Karpas-422 (cell line): Measurements from ENCODE around the gene FAM110A. TPM values are rescaled to one million over a fixed set of nuclear protein-coding genes. Genes with fewer than 3 reads are reported as not detected.

Source experiments
- DNase-seq: peaks from one replicate; pipeline ENCODE4 v3.0.0-alpha.2; 2015
- H2AFZ ChIP-seq: fragments of 200-600 bp; sonication (generic); 2 replicates; pipeline ENCODE4 v1.6.1; 2014; ENCODE audit warnings: antibody characterized with exemption, low read length, mixed read lengths
- H3K27ac ChIP-seq: fragments of 200-600 bp; sonication (generic); 2 replicates; pipeline ENCODE4 v1.5.1; 2014; ENCODE audit warnings: mild to moderate bottlenecking, low read length, moderate library complexity
- H3K27me3 ChIP-seq: fragments of 200-600 bp; sonication (generic); 2 replicates; pipeline ENCODE4 v1.6.1; 2014; ENCODE audit warnings: low read length, mixed read lengths
- H3K36me3 ChIP-seq: fragments of 200-600 bp; sonication (generic); 2 replicates; pipeline ENCODE4 v1.6.1; 2014; ENCODE audit warnings: low read length, mixed read lengths; ENCODE audit not compliant: insufficient read depth
- H3K4me1 ChIP-seq: fragments of 200-600 bp; sonication (generic); 2 replicates; pipeline ENCODE4 v1.6.1; 2014; ENCODE audit warnings: mild to moderate bottlenecking, low read length, mixed read lengths
- H3K4me2 ChIP-seq: fragments of 200-600 bp; sonication (generic); 2 replicates; pipeline ENCODE4 v1.6.1; 2014; ENCODE audit warnings: low read length, low read depth, mild to moderate bottlenecking; ENCODE audit not compliant: poor library complexity, severe bottlenecking
- H3K4me3 ChIP-seq: fragments of 200-600 bp; sonication (generic); 2 replicates; pipeline ENCODE4 v1.5.1; 2014; ENCODE audit warnings: mild to moderate bottlenecking, antibody characterized with exemption, low read length, mixed read lengths
- H3K79me2 ChIP-seq: fragments of 200-600 bp; sonication (generic); 2 replicates; pipeline ENCODE4 v1.6.1; 2014; ENCODE audit warnings: mild to moderate bottlenecking, low read length, mixed read lengths
- H3K9ac ChIP-seq: fragments of 200-600 bp; sonication (generic); 2 replicates; pipeline ENCODE4 v1.6.0; 2014; ENCODE audit warnings: low read length
- H3K9me2 ChIP-seq: fragments of 200-600 bp; sonication (generic), shearing (Covaris generic); replicated peaks from 2 replicates; pipeline ENCODE4 v1.6.0; 2014; ENCODE audit warnings: mild to moderate bottlenecking, low read length, moderate library complexity; ENCODE audit not compliant: insufficient read depth
- H3K9me3 ChIP-seq: fragments of 300-700, 200-600 bp; sonication (generic); 2 replicates; pipeline ENCODE4 v1.6.1; 2014; ENCODE audit warnings: low read length, mixed read lengths
- H4K20me1 ChIP-seq: fragments of 200-600 bp; sonication (generic); 2 replicates; pipeline ENCODE4 v1.6.1; 2014; ENCODE audit warnings: mild to moderate bottlenecking, antibody characterized with exemption, low read length, low read depth; ENCODE audit not compliant: insufficient read depth
- total RNA-seq: library from RNA; depleted of rRNA; stranded (reverse); fragments of >200 nt; shearing (Covaris generic); gene quantifications from 2 replicates; pipeline ENCODE4 v1.2.3, GENCODE V29; 2014; ENCODE audit warnings: low replicate concordance

The FAM110A gene
- total RNA-seq, 1 experiment from 2014 or later = 0.89 TPM

- no peaks in the 10 kb centered on the region for H3K27me3 ChIP-seq
- H3K4me2 ChIP-seq = no peak overlapping the region
- DNase-seq = no peak
- H3K9me3 ChIP-seq = no peaks in the 10 kb centered on the region
- H3K9me2 ChIP-seq = no peaks in the 10 kb centered on the region
- no peak overlapping the region for H2AFZ ChIP-seq
- H3K79me2 ChIP-seq = no peaks in the 10 kb centered on the region
- H4K20me1 ChIP-seq = no peaks in the 10 kb centered on the region
- H3K9ac ChIP-seq = no peak overlapping the region
- H3K4me3 ChIP-seq = no peak overlapping the region
- H3K27ac ChIP-seq = no peak overlapping the region
- H3K36me3 ChIP-seq = no peaks in the 10 kb centered on the region
- no peaks in the 10 kb centered on the region for H3K4me1 ChIP-seq
These were observed 27.4 kb downstream of the FAM110A start for GRCh38 chr20:860891-861290.

GRCh38 chr20:865440-865839 is 31.9 kb downstream of the FAM110A start:
- Histone ChIP-seq H3K4me1 (no peaks in the 10 kb centered on the region), H3K27me3 (no peaks in the 10 kb centered on the region), H4K20me1 (no peaks in the 10 kb centered on the region), H3K79me2 (no peaks in the 10 kb centered on the region), H3K27ac (no peak overlapping the region), H3K4me2 (no peak overlapping the region), H3K36me3 (no peaks in the 10 kb centered on the region), H2AFZ (no peak overlapping the region), H3K9ac (no peak overlapping the region), H3K4me3 (no peak overlapping the region), H3K9me2 (no peaks in the 10 kb centered on the region), H3K9me3 (no peaks in the 10 kb centered on the region)
- DNase-seq = no peak

GRCh38 chr20:868279-868678 is 34.8 kb downstream of the FAM110A start:
- Histone ChIP-seq H3K9ac (no peak overlapping the region), H3K9me2 (no peaks in the 10 kb centered on the region), H3K4me3 (no peak overlapping the region), H3K9me3 (no peaks in the 10 kb centered on the region), H3K4me2 (no peak overlapping the region), H3K79me2 (no peaks in the 10 kb centered on the region), H2AFZ (no peak overlapping the region), H4K20me1 (no peaks in the 10 kb centered on the region), H3K36me3 (no peaks in the 10 kb centered on the region), H3K27me3 (no peaks in the 10 kb centered on the region), H3K27ac (no peak overlapping the region), H3K4me1 (no peaks in the 10 kb centered on the region)
- no peak for DNase-seq

GRCh38 chr20:869606-870005 is 36.1 kb downstream of the FAM110A start:
- Histone ChIP-seq H2AFZ (no peak overlapping the region), H3K9me2 (no peaks in the 10 kb centered on the region), H3K79me2 (no peaks in the 10 kb centered on the region)

GRCh38 chr20:870758-871157 is 37.2 kb downstream of the FAM110A start:
- no peaks in the 10 kb centered on the region for H3K79me2 ChIP-seq
- H3K9me3 ChIP-seq = no peaks in the 10 kb centered on the region
- no peak overlapping the region for H3K9ac ChIP-seq
- no peak overlapping the region for H3K27ac ChIP-seq
- no peak overlapping the region for H2AFZ ChIP-seq
- no peak overlapping the region for H3K4me3 ChIP-seq
- no peaks in the 10 kb centered on the region for H3K4me1 ChIP-seq
- no peaks in the 10 kb centered on the region for H3K36me3 ChIP-seq
- no peak overlapping the region for H3K4me2 ChIP-seq
- no peaks in the 10 kb centered on the region for H3K9me2 ChIP-seq
- H3K27me3 ChIP-seq = no peaks in the 10 kb centered on the region
- no peak for DNase-seq
- no peaks in the 10 kb centered on the region for H4K20me1 ChIP-seq

More at GRCh38 chr20:869606-870005, 36.1 kb downstream of the FAM110A start:
- no peak overlapping the region for H3K9ac ChIP-seq
- no peaks in the 10 kb centered on the region for H3K36me3 ChIP-seq
- no peaks in the 10 kb centered on the region for H3K9me3 ChIP-seq
- H3K4me3 ChIP-seq = no peak overlapping the region
- H3K4me2 ChIP-seq = no peak overlapping the region
- no peaks in the 10 kb centered on the region for H3K4me1 ChIP-seq
- H4K20me1 ChIP-seq = no peaks in the 10 kb centered on the region
- H3K27ac ChIP-seq = no peak overlapping the region
- no peak for DNase-seq
- no peaks in the 10 kb centered on the region for H3K27me3 ChIP-seq

- Histone ChIP-seq H3K27ac (no peak overlapping the region), H3K9me3 (no peaks in the 10 kb centered on the region), H3K4me3 (no peak overlapping the region), H3K4me2 (no peak overlapping the region), H3K9me2 (no peaks in the 10 kb centered on the region), H4K20me1 (no peaks in the 10 kb centered on the region), H3K27me3 (no peaks in the 10 kb centered on the region), H3K4me1 (no peaks in the 10 kb centered on the region), H2AFZ (no peak overlapping the region), H3K36me3 (no peaks in the 10 kb centered on the region), H3K9ac (no peak overlapping the region), H3K79me2 (no peaks in the 10 kb centered on the region)
- DNase-seq = no peak
These were observed 37.9 kb downstream of the FAM110A start for GRCh38 chr20:871436-871835.

- Histone ChIP-seq H3K27ac (no peak overlapping the region), H3K4me1 (no peaks in the 10 kb centered on the region), H3K4me3 (no peak overlapping the region), H3K36me3 (no peaks in the 10 kb centered on the region), H3K27me3 (no peaks in the 10 kb centered on the region), H3K9me3 (no peaks in the 10 kb centered on the region), H2AFZ (no peak overlapping the region), H3K79me2 (no peaks in the 10 kb centered on the region), H4K20me1 (no peaks in the 10 kb centered on the region), H3K4me2 (no peak overlapping the region), H3K9me2 (no peaks in the 10 kb centered on the region), H3K9ac (no peak overlapping the region)
- no peak for DNase-seq
These were observed 38.4 kb downstream of the FAM110A start for GRCh38 chr20:871948-872347.

GRCh38 chr20:872855-873520 is 39.5 kb downstream of the FAM110A start:
- no peak overlapping the region for H3K27ac ChIP-seq
- H3K4me3 ChIP-seq = no peak overlapping the region
- DNase-seq = no peak
- H4K20me1 ChIP-seq = no peaks in the 10 kb centered on the region
- no peaks in the 10 kb centered on the region for H3K9me3 ChIP-seq
- no peaks in the 10 kb centered on the region for H3K79me2 ChIP-seq
- no peak overlapping the region for H3K9ac ChIP-seq
- no peaks in the 10 kb centered on the region for H3K4me1 ChIP-seq
- no peak overlapping the region for H2AFZ ChIP-seq
- no peaks in the 10 kb centered on the region for H3K36me3 ChIP-seq
- H3K9me2 ChIP-seq = no peaks in the 10 kb centered on the region
- no peak overlapping the region for H3K4me2 ChIP-seq
- no peaks in the 10 kb centered on the region for H3K27me3 ChIP-seq
